Neural crest cell (in vitro differentiated cells): Measurements from ENCODE around the gene SMARCC1. TPM values are rescaled to one million over a fixed set of nuclear protein-coding genes. Genes with fewer than 3 reads are reported as not detected.
"Not testable (repeated sequence)": the region's sequence is repeated elsewhere in the genome, so short reads cannot be mapped to it uniquely, and the experiment has no call there.

ENCODE experiments used
- DNase-seq: peaks from one replicate; pipeline ENCODE4 v3.0.0; 2021; ENCODE audit warnings: low read depth, mixed read lengths, low spot score
- H3K27ac Mint-ChIP-seq: one replicate; pipeline ENCODE4 v1.8.0; 2021; ENCODE audit warnings: mild to moderate bottlenecking, mixed read lengths; ENCODE audit not compliant: unreplicated experiment
- H3K27me3 Mint-ChIP-seq: 2 replicates; pipeline ENCODE4 v1.8.0; 2021; ENCODE audit warnings: low read depth, mild to moderate bottlenecking, mixed read lengths
- H3K36me3 Mint-ChIP-seq: 2 replicates; pipeline ENCODE4 v1.8.0; 2021; ENCODE audit warnings: low read depth, mild to moderate bottlenecking, mixed read lengths
- H3K4me1 Mint-ChIP-seq: 2 replicates; pipeline ENCODE4 v1.8.0; 2021; ENCODE audit warnings: mixed read lengths
- H3K4me3 Mint-ChIP-seq: one replicate; pipeline ENCODE4 v1.8.0; 2021; ENCODE audit warnings: mild to moderate bottlenecking, mixed read lengths
- H3K9me3 Mint-ChIP-seq: 2 replicates; pipeline ENCODE4 v1.8.0; 2021; ENCODE audit warnings: mixed read lengths
- total RNA-seq: library from RNA; stranded (reverse); gene quantifications from 2 replicates; pipeline ENCODE4 v1.2.1, GENCODE V29; 2021
- TF ChIP-seq, protein P1 (sequence below): fragments of 200-600 bp; sonication (generic); conservative IDR thresholded peaks from 2 replicates; pipeline ENCODE4 v1.5.0; 2021; ENCODE audit warnings: antibody characterized with exemption, mild to moderate bottlenecking

SMARCC1 gene
- total RNA-seq, 1 donor from 2014 or later: 281 TPM

GRCh38 chr3:47731061-47731460 lies 50.6 kb downstream of the SMARCC1 start:
- H3K27ac Mint-ChIP-seq: no peak overlapping the region
- H3K27me3 Mint-ChIP-seq: no peaks in the 10 kb centered on the region
- H3K4me3 Mint-ChIP-seq: no peak overlapping the region
- no peaks in the 10 kb centered on the region for H3K4me1 Mint-ChIP-seq
- TF ChIP-seq, protein P1, sequence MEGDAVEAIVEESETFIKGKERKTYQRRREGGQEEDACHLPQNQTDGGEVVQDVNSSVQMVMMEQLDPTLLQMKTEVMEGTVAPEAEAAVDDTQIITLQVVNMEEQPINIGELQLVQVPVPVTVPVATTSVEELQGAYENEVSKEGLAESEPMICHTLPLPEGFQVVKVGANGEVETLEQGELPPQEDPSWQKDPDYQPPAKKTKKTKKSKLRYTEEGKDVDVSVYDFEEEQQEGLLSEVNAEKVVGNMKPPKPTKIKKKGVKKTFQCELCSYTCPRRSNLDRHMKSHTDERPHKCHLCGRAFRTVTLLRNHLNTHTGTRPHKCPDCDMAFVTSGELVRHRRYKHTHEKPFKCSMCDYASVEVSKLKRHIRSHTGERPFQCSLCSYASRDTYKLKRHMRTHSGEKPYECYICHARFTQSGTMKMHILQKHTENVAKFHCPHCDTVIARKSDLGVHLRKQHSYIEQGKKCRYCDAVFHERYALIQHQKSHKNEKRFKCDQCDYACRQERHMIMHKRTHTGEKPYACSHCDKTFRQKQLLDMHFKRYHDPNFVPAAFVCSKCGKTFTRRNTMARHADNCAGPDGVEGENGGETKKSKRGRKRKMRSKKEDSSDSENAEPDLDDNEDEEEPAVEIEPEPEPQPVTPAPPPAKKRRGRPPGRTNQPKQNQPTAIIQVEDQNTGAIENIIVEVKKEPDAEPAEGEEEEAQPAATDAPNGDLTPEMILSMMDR: no peak
- H3K9me3 Mint-ChIP-seq: no peaks in the 10 kb centered on the region
- peaks cover 36% of the 10 kb centered on the region for H3K36me3 Mint-ChIP-seq
- no peak for DNase-seq

GRCh38 chr3:47722859-47723258 lies 58.8 kb downstream of the SMARCC1 start:
- no peaks in the 10 kb centered on the region for H3K27me3 Mint-ChIP-seq
- H3K36me3 Mint-ChIP-seq: peaks cover 17% of the 10 kb centered on the region
- H3K4me1 Mint-ChIP-seq: no peaks in the 10 kb centered on the region
- H3K4me3 Mint-ChIP-seq: no peak overlapping the region
- no peak overlapping the region for H3K27ac Mint-ChIP-seq
- TF ChIP-seq, protein P1: no peak
- no peak for DNase-seq
- H3K9me3 Mint-ChIP-seq: no peaks in the 10 kb centered on the region

GRCh38 chr3:47717448-47717847 lies 64.2 kb downstream of the SMARCC1 start:
- not testable (repeated sequence) for DNase-seq, H3K27me3 Mint-ChIP-seq, H3K9me3 Mint-ChIP-seq, H3K4me3 Mint-ChIP-seq, H3K4me1 Mint-ChIP-seq, H3K27ac Mint-ChIP-seq
- H3K36me3 Mint-ChIP-seq: peaks cover 31% of the 10 kb centered on the region

- no peak overlapping the region for H3K4me3 Mint-ChIP-seq
- no peak overlapping the region for H3K27ac Mint-ChIP-seq
- DNase-seq: no peak
- TF ChIP-seq, protein P1: no peak
- H3K9me3 Mint-ChIP-seq: no peaks in the 10 kb centered on the region
- H3K36me3 Mint-ChIP-seq: peaks cover 33% of the 10 kb centered on the region
- H3K27me3 Mint-ChIP-seq: no peaks in the 10 kb centered on the region
- no peaks in the 10 kb centered on the region for H3K4me1 Mint-ChIP-seq
Observed at GRCh38 chr3:47716656-47717055, 65.0 kb downstream of the SMARCC1 start.

DNA sequence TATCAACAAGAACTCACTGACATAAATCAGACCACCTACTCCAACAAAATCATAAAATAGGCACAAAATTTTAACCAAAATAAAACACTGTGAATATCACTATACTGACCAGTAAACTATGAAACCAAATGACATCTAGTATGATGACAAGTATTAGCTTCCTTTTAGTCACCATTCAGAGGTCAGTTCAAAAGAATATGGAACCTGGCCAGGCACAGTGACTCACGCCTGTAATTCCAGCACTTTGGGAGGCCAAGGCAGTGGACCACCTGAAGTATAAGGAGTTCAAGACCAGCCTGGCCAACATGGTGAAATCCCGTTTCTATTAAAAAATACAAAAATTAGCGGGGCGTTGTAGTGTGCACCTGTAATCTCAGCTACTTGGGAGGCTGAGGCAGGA lies 65.8 kb downstream of the SMARCC1 start:
- H3K9me3 Mint-ChIP-seq: no peaks in the 10 kb centered on the region
- H3K36me3 Mint-ChIP-seq: peaks cover 32% of the 10 kb centered on the region
- H3K4me3 Mint-ChIP-seq: no peak overlapping the region
- H3K4me1 Mint-ChIP-seq: no peaks in the 10 kb centered on the region
- TF ChIP-seq, protein P1: no peak
- no peak overlapping the region for H3K27ac Mint-ChIP-seq
- DNase-seq: no peak
- H3K27me3 Mint-ChIP-seq: no peaks in the 10 kb centered on the region

GRCh38 chr3:47714606-47715005 lies 67.1 kb downstream of the SMARCC1 start:
- H3K27me3 Mint-ChIP-seq: no peaks in the 10 kb centered on the region
- TF ChIP-seq, protein P1: no peak

More at GRCh38 chr3:47714606-47715005, 67.1 kb downstream of the SMARCC1 start:
- no peaks in the 10 kb centered on the region for H3K4me1 Mint-ChIP-seq
- H3K4me3 Mint-ChIP-seq: no peak overlapping the region
- DNase-seq: no peak
- H3K36me3 Mint-ChIP-seq: peaks cover 32% of the 10 kb centered on the region
- no peak overlapping the region for H3K27ac Mint-ChIP-seq
- no peaks in the 10 kb centered on the region for H3K9me3 Mint-ChIP-seq
